Measurements from ENCODE around the gene VOPP1.

- TF ChIP-seq CTCF (IDR thresholded peaks at IDR 0.05) (no peak), POLR2AphosphoS5 (IDR thresholded peaks at IDR 0.05) (no peak)
These were observed 122.2 kb downstream of the VOPP1 start for GRCh38 chr7:55449992-55450535.
